Measurements from ENCODE around the gene SMG9.

DNA sequence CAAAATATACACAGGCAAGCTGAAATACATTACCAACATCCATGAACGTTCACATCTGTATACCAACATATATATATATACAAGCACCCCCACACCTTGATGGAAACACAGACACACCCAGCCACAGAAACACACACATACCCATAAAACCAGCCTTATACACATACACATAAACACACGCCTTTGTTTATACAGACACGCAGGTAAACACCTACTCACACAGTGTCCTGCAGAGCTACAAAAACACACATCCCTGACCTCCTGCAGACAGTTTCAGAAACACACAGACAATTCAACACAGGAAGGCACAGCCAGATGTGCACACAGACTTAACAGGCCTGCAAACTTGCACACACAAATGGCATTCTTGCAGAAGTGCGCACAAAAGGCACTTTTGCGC, 60.2 kb downstream of the SMG9 start:
- TF ChIP-seq, protein P1, sequence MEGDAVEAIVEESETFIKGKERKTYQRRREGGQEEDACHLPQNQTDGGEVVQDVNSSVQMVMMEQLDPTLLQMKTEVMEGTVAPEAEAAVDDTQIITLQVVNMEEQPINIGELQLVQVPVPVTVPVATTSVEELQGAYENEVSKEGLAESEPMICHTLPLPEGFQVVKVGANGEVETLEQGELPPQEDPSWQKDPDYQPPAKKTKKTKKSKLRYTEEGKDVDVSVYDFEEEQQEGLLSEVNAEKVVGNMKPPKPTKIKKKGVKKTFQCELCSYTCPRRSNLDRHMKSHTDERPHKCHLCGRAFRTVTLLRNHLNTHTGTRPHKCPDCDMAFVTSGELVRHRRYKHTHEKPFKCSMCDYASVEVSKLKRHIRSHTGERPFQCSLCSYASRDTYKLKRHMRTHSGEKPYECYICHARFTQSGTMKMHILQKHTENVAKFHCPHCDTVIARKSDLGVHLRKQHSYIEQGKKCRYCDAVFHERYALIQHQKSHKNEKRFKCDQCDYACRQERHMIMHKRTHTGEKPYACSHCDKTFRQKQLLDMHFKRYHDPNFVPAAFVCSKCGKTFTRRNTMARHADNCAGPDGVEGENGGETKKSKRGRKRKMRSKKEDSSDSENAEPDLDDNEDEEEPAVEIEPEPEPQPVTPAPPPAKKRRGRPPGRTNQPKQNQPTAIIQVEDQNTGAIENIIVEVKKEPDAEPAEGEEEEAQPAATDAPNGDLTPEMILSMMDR (IDR thresholded peaks at IDR 0.05): no peak
- TF ChIP-seq POLR2A (IDR thresholded peaks at IDR 0.05): no peak
